ENCODE results near the gene ALS2CL.
A peak's percentile ranks its signal among the peaks of the same experiment; 100 is the strongest.

ALS2CL gene

DNA sequence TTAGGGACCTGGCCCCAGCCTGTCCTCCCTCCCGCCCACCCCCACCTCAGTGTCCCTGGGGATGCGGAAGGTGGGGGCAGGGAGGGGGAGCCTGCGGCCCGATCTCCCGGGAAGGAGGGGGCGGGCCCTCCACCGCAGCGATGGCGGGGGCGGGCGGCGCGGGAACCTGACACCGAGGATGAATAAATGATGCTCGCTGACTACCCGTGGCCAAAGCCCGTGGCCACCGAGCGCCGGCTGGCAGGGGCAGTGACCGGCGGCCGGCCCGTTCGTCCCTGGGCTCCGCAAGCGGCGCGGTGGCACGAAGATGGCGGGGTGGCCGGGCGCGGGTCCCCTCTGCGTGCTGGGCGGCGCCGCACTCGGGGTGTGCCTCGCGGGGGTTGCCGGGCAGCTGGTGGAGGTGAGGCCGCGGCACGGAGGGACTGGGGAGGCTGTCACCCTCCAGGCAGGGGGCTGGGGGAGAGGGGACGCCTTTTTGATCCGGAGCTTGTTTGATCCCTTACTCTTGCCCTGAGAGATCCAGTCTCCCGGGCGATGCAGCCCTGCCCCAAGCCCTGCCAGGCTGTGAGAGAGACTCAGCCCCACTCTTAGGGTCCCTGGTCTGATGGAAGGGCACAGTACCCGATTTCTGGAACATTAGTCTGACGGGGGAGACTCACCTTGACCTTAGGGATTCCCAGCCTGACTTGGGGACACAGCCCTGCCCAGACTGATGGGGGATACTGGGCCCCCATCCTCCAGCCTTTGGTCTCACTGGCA lies 7.9 kb upstream of the ALS2CL start, which contains the start of gene TMIE:
TSS of gene TMIE (plus strand) at position 212 of the 759 bp plus-strand sequence. CDS start at position 308, 96 bp downstream.
- no peak for DNase-seq

DNA sequence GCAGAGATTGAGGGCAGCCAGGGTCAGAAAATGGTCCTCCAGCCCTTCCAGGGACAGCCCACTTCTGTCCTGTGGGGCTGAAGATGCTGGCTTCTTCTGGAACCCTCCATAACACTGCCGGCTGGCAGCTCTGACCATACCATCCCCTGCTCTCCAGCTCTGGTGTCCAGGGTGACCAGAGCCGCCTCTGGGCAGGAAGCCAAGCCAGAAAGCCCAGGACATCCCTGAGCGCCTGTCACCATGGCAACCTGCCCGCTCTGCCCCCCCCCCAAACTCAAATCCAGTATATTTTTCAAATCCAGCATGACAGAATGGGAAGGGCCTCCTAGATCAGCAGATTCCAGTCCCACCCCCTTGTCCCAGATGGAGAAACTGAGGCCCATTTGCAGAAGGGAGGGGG lies 7.3 kb upstream of the ALS2CL start:
- DNase-seq: no peak

DNA sequence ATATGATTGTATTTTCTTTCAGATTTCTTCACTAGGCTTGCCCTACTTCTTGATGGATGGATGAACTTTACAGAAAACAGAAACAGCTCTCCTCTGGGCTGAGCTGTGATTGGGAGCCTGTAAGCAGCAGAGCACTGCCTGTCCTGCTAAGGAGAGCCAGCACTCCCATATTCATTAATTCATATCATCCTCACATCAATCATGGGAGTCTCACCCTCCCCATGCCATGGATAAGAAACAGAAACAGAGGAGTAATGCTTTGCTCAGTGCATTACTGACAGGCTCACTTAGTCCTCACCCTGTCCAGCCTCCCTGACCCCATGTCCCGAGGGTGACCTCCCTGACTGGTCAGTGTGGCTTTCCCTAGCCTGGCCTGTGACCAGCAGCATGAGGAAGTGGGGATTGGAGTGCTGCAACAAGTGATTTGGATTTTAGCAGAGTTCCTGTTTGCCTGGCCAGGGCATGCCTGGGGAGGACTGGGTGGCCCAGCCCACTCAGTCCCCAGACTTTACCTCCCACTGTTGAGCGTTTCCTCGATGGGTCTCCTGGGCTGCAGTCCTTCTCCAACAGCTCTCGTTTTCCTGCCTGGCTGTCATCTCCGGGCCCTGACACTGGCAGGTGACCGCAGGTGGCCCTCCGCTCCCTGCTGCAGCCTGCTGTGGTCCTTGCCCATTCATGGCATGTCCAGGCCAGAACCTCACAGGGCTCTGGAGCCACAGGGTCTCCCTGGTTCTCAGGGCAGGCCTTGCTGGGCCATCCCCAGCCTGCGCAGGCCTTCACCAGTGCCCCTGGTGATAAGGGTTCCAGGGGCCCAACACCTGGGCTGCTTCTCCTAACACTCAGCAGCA lies 6.4 kb upstream of the ALS2CL start:
- DNase-seq: peak in 1 of 2 donors; percentile 57

DNA sequence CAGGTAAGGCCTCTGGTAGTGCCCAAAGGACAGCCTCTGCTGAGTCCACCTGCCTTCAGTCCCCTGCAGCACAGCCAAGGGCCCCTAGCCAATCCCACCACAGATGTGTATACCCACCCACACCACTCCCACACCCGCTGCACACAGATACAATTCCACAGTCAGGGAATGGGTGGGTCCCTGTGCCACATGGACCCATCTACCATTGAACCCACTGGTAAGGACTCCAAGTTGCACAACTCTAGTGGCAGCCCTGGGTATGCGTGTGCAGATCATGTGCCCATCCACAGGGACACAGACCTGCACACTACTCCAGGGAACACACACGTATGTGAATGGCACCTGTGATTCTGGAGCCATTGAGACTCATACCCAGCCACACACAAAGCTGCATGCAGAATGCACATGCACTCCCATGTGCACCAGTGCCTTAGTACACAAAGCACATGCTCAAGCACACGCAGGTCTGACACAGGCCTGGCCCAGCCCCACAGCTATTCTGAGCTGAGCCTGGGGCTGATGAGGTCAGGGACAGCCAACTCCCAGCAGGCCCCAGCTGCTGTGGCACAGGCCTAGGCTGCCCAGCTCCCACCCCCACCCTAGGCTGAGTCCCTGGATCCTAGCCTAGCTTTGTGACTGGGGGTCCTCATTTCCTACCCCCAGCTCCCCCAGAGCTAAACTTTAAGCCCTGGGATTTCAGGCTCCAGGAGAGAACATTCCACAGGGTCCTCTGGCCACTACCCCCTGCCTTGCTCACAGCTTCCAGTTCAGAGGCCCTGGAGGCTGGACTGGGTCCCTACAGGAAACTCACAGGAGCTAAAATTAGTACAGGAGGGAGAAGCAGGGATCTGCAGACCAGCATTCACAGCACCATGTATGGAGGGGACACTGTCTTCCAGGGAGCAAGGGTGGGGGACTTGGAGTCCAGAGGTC lies 2.7 kb upstream of the ALS2CL start:
- DNase-seq: no peak

DNA sequence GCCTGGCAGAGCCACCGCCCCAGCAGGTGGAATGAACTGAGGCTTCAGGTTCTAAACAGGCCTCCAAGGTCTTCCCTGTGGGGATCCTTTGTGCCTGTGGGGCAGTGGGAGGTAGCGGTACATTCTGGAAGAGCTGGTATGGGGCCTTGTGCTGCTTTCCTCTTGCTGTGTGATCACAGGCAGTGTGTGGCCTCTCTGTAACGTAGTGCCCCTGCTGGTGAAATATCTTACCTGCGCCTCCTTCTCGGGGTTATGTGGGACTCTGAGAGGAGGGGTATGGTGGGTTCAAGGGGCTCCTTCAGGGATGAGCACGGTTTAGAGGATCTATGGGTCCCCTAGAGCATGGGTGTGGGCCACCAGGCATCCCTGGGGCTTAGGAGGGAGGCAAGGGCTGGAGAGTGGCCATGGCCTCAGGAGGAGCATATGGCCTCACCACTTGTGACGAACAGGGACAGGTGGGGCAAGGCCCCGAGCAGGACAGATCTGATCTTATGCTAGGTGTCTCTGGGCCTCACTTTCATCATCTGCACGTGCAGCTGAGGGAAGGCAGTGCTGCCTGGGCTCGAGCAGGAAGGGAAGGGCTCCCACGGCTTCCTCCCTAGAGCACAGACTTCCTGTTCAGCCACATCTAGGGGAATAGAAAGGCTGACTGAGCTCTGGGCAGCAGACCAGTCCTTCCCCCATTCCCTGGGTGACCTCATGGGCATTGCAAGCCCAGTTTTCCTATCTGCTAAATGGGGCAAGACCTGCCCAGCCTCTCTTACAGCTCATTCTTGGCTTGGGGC lies 1.9 kb upstream of the ALS2CL start:
- peak; percentile 53 to 59 for DNase-seq

DNA sequence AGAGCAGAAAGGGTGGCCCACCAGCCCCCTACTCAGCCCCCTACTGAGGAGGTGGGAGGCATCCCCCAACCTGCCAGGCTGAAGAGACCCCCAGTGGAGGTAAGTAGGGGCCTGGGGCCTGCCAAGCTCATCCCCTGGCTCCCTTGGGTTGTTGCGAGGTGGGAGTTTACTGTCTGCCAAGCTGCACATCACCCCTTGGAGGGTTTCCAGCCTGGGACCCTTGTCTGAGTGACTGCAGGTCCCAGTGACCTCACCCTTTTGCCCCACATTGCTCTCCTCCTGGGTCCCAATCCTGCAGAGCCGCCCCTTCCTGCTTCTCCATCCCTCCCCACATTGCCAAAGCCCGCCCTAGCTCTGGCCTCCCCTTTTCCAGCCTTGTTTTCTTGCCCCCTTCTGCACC lies 1.0 kb upstream of the ALS2CL start:
- no peak for DNase-seq

DNA sequence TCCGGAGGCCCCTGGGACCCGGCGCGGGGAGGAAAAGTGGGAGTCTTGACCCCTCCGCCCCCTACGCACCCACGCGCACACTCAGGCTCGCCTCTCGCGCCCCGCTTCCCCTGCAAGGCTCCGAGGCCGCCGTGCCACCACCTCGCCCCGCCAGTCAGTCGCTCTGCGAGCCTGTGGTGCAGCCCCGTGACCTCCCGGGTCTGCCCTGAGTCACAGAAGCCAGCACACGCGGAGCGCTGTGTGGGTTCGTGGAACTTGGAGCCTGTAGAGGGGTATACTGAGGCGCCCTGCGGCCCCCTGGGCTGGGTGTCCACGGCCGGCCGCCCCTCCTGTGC lies 380 bp upstream of the ALS2CL start:
- DNase-seq: peak in 1 of 2 donors; percentile 46

DNA sequence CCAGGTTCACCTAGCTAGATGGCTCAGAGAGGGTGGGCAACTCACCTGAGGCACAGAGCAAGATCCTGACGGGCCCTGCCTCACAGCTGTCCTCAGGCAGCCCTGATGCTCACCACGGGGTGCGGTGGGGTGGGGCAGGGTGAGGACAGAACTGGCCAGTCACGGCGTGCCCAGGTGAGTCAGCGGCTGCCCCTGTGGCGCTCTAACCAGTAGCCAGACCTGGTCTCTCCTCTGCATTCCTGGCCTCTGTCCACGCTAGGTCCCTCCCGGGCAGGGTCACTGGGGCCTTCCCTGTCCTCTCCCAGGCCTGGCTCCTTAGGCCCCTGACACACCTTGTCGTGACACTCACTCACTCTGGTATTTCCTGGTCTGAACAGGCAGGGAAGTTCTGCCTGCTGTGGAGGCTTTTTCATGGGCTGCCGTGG lies 901 bp downstream of the ALS2CL start:
- DNase-seq: no peak

DNA sequence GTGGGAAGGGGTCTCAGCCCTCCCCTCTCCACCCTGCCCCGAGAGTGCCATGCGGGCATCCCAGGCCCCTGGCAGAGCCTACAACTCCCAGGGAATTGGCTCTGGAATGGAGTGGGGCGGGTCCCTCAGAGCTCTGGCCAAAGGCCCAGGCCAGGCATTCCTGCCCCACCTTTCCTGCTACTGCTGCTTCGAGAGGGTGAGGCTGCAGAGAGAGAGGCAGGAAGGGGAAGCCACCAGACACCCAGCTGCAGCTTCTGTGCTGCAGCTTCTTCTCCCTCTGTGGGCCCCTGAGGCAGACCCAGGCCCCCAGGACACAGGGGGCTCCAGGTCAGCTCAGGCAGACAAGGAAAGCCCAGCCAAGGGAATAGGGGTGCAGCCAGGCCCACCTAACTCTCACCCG lies 2.7 kb downstream of the ALS2CL start:
- DNase-seq: no peak

DNA sequence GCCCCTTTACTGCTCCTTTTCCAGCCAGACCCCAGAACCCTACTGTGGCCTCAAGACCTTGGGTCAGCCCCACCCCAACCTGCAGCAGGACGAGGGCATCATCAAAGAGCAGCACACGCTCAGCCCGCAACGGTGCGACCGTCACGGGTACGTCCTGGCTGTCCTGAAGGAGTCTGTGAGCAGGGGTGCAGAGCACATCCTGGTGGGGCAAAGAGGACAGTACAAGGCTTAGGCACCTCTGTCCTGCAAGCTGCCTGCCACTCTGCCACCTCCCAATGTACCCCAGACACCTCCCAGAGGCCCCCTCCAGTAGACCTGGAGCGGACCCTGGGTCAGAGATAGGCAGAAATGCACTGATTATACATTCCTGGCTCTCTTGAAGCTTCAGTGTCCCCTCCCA lies 8.0 kb downstream of the ALS2CL start:
- no peak for DNase-seq

DNA sequence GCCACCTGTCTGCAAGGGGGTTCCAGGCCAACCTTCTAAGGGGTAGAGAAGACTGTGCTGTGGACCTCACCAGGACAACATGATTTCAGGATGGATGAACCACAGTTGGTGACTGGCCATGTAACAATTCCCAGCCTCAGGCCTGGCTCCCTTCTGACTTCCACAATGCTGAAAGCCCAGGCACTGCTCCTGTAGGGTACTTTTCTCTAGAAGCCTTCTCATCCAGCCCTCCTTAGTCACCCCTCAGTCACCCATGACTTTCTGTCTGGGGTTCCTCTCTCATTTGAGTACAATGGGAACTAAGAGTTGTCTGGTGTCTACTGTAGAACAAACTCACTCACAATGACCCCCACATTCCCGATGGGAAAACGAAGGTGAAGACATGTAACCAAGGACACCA lies 8.6 kb downstream of the ALS2CL start:
- no peak for DNase-seq

DNA sequence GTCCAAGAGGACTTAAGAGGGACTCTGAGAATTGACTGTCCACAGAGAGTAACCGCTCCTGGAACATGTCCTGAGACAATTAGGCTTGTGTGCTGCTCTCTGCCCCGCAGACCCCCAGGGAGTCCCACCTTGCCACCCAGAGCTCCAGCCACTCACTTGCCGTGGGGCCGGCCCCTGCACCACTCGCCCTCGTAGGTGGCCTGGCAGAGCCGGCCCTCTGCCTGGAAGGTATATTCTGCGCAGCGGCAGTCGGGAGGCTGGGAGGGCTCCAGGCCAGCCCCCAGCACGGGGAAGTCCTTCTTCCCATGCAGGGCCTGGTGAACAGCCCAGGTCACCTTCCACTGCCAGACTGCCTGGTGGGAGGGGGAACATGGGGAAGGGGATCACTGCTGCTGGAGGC lies 10.5 kb downstream of the ALS2CL start:
- DNase-seq: no peak

DNA sequence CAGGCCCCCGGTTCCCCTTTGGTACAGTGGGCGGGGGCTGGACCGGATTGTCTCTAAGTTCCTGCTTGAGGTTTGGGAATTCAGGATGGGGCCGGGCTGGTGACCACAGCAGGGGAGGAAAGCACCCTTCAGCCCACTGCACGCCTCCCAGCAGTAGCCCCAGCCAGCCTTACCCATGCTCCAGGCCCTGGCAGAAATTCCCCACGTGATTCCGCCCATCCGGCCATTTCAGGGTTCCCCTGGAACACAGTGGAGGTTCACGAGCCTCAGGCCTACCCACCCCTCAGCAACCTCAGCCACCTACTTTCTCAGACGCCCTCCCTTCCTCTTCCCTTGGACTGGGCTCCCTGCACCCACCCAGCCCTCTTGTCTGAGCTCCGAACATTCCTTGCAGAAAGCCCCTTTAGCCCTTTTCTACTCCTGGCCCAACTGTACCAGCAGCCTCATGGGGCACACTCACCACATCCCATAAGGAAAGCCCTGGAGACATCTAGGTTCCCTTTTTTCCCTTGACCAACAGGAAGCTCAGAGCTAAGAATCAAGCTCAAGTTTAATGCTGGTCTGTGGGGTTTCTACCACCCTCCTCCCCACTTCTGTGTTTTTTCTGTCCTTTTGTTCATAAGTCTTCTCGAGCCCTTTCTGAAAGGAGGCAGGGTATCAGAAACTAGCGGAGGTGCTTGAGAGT lies 11.5 kb downstream of the ALS2CL start:
- no peak for DNase-seq

DNA sequence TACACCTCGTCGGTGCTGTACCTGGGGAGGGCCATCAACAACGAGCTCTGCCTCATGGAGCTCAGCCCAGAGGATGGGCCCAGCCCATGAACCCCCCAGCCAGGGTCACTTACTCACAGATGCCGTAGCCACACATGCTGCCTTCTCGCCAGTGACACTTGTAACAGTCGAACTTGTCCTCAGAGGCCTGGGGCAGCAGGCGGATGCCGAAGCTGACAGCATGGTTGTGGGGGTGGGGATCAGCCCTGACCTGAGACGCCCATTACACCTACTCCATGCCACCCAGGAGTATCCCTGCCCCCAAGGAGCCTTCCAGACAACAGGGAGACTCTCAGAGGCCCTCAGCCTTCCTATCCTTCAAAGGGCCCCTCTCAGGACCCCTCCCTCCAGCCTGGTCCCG lies 12.1 kb downstream of the ALS2CL start:
- DNase-seq: no peak

DNA sequence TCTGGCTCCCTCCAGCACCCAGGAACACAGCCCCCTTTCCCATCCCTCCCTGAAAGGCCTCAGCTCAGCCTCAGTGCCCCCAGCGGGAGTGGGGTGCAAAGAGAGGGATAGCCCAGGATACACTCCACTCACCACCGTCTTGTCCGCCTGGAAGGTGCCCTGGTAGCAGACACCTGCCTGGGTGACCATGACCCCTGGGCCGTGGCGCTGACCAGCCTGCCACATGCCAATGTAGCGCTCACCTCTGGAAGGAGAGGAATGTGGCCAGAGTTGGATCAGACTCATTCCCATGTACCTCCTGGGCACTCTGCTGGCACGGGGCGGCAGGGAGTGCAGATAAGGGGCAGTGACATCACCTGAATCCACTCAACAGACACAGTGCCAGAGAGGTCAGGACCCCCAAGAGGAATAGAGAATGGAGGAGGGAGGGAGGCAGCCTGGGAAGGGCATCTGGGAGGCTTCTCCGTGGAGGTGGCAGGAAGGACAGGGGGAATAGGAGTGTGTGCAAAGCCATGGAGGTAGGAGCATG lies 13.1 kb downstream of the ALS2CL start:
- no peak for DNase-seq

DNA sequence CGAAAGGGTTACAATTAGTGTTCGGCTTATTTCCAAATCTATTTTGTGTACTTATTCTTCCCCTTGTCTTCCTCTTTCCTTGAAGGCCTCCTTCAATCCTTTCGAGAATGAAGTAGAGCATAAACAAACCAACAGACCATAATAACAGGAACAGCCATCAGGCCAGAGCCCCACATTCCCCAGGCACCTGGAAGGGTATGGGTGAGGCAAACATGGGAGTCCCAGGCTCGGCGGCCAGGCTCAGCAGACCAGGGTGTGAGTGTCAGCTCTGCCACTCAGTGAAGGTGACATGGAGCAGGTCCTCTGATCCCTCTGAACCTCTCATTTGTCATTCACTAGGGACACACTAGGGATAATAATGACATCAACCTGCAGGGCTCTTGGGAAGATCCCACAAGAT lies 13.8 kb downstream of the ALS2CL start:
- DNase-seq: no peak

DNA sequence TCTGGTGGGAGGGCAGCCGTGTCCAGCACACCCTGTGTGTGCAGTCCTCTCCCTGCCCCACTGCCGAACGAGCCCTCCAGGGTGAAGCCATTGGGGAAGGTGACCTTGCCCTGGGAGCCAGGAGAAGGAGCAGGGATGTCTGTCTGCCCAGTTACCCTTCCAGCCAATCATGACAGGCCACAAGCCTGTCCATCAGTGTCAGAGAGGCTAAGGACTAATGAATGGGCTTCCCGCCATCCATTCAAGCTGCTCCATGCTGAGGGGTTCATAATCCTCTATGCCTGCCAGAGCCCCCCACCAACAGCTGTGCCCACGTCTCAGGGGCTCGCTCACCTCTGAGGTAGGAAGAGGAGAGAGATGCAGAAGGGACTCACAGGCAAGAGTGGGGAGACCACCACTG lies 15.2 kb downstream of the ALS2CL start:
- no peak for DNase-seq

DNA sequence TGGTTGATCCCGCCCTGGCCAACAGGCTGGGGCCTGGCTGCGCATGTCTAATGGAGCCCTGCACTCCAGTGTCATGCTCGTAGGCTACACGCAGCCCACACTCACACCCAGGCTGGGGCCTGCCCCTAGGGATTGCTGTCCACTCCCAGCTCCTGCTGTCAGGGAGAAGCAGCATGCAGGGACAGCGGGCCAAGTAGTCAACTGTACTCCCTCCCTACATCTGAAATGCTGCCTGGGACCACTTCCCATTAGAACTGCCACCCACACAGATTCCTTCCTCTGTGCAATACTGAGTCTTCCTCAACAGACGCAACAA lies 16.1 kb downstream of the ALS2CL start:
- no peak for DNase-seq

DNA sequence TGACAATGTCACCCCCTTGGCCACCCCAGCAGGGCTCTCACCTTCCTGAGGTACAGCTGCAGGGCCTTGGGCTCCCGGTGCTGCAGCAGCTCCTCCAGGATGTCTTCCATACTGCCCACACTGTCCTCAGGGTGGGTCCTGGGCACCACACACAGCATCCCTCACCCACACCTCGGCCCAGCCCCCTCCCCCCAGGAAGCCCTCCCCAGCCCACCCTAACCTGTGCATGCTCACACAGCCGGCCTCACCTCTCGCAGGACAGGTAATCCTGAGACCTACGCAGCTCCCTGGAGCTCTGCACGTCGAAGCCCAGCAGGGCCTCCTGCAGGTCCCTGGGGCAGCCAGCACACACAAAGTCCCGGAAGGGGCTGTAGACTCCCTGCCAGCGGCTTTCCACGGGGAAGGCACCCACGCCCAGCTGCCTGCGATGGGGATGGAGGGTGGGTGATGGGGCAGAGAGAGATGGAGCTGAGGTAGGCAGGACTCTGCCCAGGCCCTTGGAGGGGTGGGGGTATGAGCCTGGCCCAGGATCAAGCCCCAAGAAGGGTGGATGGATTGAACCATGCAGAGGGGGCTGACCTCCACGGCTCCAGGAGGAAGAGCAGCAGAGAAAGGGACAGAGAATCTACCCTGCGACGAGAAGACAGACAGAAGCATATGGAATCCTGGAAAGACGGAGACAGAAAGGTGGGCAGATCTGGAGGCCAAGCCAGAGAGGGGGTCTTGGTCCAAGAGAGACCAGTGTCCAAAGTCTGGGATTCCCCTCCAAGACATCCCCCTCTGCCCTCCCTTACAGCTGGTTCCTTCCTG lies 16.7 kb downstream of the ALS2CL start:
- DNase-seq: no peak

DNA sequence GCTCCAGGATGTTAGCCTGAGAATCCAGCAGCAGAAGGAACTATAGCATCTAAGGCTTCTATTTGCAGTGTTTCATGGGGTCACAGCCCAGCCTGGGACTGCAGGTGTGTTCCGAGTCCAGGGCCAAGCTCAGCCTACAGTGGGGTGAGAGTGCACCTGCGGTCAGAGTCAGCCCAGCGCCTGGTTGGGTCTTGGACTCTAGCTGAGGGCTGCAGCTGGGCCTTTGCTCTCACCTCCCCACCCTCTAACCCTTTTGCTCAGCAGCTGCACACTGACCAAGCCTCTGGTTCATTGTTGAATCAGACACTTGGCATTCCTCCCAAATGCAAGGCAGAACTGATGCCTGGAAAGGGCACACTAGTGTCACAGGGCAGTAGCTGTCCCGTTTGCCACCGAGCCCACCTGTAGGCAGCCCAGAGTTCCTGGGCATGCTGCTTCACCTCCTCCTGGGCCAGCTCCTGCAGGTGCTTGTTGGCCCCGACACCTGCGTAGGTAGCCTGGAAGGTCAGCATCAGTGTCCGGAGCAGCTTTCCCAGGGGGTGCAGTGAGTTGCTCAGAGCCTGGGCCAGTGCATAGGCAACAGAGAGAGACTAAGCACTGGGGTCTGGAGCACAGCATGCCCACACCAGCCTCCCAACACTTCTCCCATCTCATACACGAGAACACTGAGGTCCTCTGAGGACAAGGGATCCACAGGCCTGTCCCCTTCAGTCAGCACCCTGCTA lies 17.5 kb downstream of the ALS2CL start:
- DNase-seq: no peak
